Neural cell (in vitro differentiated cells): ENCODE data around the gene TCF25. TPM values are rescaled to one million over a fixed set of nuclear protein-coding genes. Genes with fewer than 3 reads are reported as not detected.

Experiments used
- H2AFZ ChIP-seq: fragments of 200-600, 300-800 bp; sonication (generic), shearing (Covaris generic); 2 replicates; pipeline ENCODE4 v1.6.0; 2014; ENCODE audit warnings: low read depth, mild to moderate bottlenecking, antibody characterized with exemption, low read length, moderate library complexity
- H3F3A ChIP-seq: fragments of 200-600 bp; shearing (Covaris generic); 2 replicates; pipeline ENCODE4 v1.6.1; 2016; ENCODE audit warnings: mild to moderate bottlenecking, moderate library complexity, mixed read lengths, antibody characterized with exemption, low read length; ENCODE audit not compliant: insufficient read depth, poor library complexity, severe bottlenecking
- H3K27ac ChIP-seq: fragments of 200-600, 300-800 bp; sonication (generic), shearing (Covaris generic); 2 replicates; pipeline ENCODE4 v1.5.1; 2014; ENCODE audit warnings: mild to moderate bottlenecking, low read length, moderate library complexity
- H3K27me3 ChIP-seq: fragments of 300-800, 200-600 bp; sonication (generic), shearing (Covaris generic); 2 replicates; pipeline ENCODE4 v1.6.0; 2014; ENCODE audit warnings: mild to moderate bottlenecking, low read depth, low read length, moderate library complexity; ENCODE audit not compliant: insufficient read depth
- H3K36me3 ChIP-seq: fragments of 300-800, 200-600 bp; sonication (generic), shearing (Covaris generic); 2 replicates; pipeline ENCODE4 v1.5.1; 2014; ENCODE audit warnings: mild to moderate bottlenecking, antibody characterized with exemption, low read length, moderate library complexity; ENCODE audit not compliant: insufficient read depth
- H3K4me2 ChIP-seq: fragments of 300-800, 200-600 bp; sonication (generic), shearing (Covaris generic); 2 replicates; pipeline ENCODE4 v1.6.0; 2014; ENCODE audit warnings: mild to moderate bottlenecking, low read length
- H3K4me3 ChIP-seq: fragments of 300-800, 200-600 bp; sonication (generic), shearing (Covaris generic); 2 replicates; pipeline ENCODE4 v1.5.1; 2014; ENCODE audit warnings: mild to moderate bottlenecking, low read length, moderate library complexity
- H3K79me2 ChIP-seq: fragments of 200-600 bp; shearing (Covaris generic); replicated peaks from 2 replicates; pipeline ENCODE4 v1.6.0; 2014; ENCODE audit warnings: mild to moderate bottlenecking, low read length, moderate library complexity; ENCODE audit not compliant: insufficient read depth
- H3K9ac ChIP-seq: fragments of 300-800, 200-600 bp; sonication (generic), shearing (Covaris generic); 2 replicates; pipeline ENCODE4 v1.6.1; 2016; ENCODE audit warnings: mild to moderate bottlenecking, low read length, mixed read lengths
- H3K9me2 ChIP-seq: fragments of 200-600 bp; shearing (Covaris generic); 2 replicates; pipeline ENCODE4 v1.6.1; 2016; ENCODE audit warnings: mild to moderate bottlenecking, low read length, mixed read lengths; ENCODE audit not compliant: insufficient read depth
- H3K9me3 ChIP-seq: fragments of 200-600, 300-800 bp; sonication (generic), shearing (Covaris generic); 2 replicates; pipeline ENCODE4 v1.6.1; 2016; ENCODE audit warnings: mild to moderate bottlenecking, mixed run types, low read length, moderate library complexity, mixed read lengths
- H4K20me1 ChIP-seq: fragments of 200-600 bp; shearing (Covaris generic); 2 replicates; pipeline ENCODE4 v1.6.1; 2016; ENCODE audit warnings: mild to moderate bottlenecking, mixed run types; ENCODE audit not compliant: insufficient read depth
- EP300 ChIP-seq: fragments of 450-650 bp; conservative IDR thresholded peaks from 2 replicates; pipeline ENCODE4 v1.6.1; 2014; ENCODE audit warnings: antibody characterized with exemption, mild to moderate bottlenecking, moderate library complexity; ENCODE audit not compliant: poor library complexity, severe bottlenecking
- EZH2 ChIP-seq: fragments of 200-600, 300-800 bp; shearing (Covaris generic), sonication (generic); IDR thresholded peaks from 2 replicates; pipeline ENCODE4 v1.6.1; 2014; ENCODE audit warnings: antibody characterized with exemption, low read length, borderline replicate concordance, mild to moderate bottlenecking; ENCODE audit not compliant: insufficient read depth, poor library complexity, severe bottlenecking
- MXI1 ChIP-seq: fragments of 450-650 bp; conservative IDR thresholded peaks from 2 replicates; pipeline ENCODE4 v1.6.1; 2014; ENCODE audit warnings: antibody characterized with exemption, mild to moderate bottlenecking; ENCODE audit not compliant: poor library complexity, severe bottlenecking
- POLR2AphosphoS5 ChIP-seq: IDR thresholded peaks from 2 replicates; pipeline ENCODE4 v1.6.1; 2012
- RAD21 ChIP-seq: fragments of 450-650 bp; conservative IDR thresholded peaks from 2 replicates; pipeline ENCODE4 v1.6.1; 2014; ENCODE audit warnings: antibody characterized with exemption, mild to moderate bottlenecking, moderate library complexity
- SMC3 ChIP-seq: fragments of 450-650 bp; conservative IDR thresholded peaks from 2 replicates; pipeline ENCODE4 v1.6.1; 2014; ENCODE audit warnings: antibody characterized with exemption, mild to moderate bottlenecking, moderate library complexity; ENCODE audit not compliant: poor library complexity
- TAF1 ChIP-seq: IDR thresholded peaks from 2 replicates; pipeline ENCODE4 v1.6.1; 2012; ENCODE audit warnings: low read depth
- polyA plus RNA-seq: library from polyadenylated mRNA; depleted of rRNA; stranded (reverse); fragments of >200 nt; gene quantifications from 2 replicates; pipeline ENCODE4 v1.2.3, GENCODE V29; 2014
- TF ChIP-seq, protein P1 (sequence below): fragments of 450-650 bp; IDR thresholded peaks from 2 replicates; pipeline ENCODE4 v1.5.1; 2014; ENCODE audit warnings: antibody characterized with exemption, mild to moderate bottlenecking, moderate library complexity; ENCODE audit not compliant: poor library complexity, severe bottlenecking
- TF ChIP-seq, protein P2 (sequence below): IDR thresholded peaks from 2 replicates; pipeline ENCODE4 v1.6.1; 2012; ENCODE audit warnings: borderline replicate concordance

The TCF25 gene
- polyA plus RNA-seq, 1 donor from 2014 or later: 200 TPM

DNA sequence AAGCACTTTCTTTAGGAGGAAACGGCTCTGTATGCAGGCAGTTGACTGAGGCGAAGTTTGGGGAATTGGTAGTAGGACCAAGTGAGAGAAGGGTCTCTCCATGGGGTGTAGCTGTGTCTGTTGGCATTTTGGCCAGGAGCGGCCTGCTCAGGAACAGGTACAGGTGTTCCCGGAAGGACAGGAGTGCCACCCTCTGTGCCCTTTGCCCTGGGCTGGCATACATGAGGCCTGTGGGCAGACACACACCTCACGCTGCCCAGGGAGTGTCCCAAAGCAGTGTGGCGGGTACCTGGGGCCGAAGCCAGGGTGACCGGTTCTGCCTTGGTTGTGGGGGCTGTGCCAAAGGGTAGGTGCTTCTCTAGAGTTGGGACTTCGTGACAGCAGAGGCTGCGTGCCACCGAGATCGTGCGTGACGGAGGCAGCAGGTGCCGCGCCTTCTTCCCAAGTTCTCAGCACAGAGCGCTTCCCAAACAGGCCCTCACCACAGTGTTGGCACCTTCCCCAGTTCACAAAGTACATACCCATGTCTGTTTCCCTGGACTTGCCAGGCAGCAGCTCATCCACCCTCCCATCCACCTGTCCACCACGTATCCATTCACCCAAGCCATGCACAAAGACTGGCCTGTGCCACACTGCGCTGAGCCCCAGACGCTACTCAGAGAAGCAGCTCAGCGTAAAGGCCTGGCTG lies 19.9 kb upstream of the TCF25 start:
- Histone ChIP-seq H3K27me3 (no peaks in the 10 kb centered on the region), H3K27ac (no peak overlapping the region), H3K9me3 (no peaks in the 10 kb centered on the region), H3F3A (no peaks in the 10 kb centered on the region), H4K20me1 (no peaks in the 10 kb centered on the region), H3K36me3 (no peaks in the 10 kb centered on the region), H3K9me2 (no peaks in the 10 kb centered on the region), H3K4me3 (no peak overlapping the region), H3K79me2 (no peaks in the 10 kb centered on the region), H3K4me2 (no peak overlapping the region), H3K9ac (no peak overlapping the region), H2AFZ (no peak overlapping the region)
- TF ChIP-seq TAF1: no peak
- no peak for TF ChIP-seq MXI1
- TF ChIP-seq RAD21: no peak
- no peak for TF ChIP-seq EP300

DNA sequence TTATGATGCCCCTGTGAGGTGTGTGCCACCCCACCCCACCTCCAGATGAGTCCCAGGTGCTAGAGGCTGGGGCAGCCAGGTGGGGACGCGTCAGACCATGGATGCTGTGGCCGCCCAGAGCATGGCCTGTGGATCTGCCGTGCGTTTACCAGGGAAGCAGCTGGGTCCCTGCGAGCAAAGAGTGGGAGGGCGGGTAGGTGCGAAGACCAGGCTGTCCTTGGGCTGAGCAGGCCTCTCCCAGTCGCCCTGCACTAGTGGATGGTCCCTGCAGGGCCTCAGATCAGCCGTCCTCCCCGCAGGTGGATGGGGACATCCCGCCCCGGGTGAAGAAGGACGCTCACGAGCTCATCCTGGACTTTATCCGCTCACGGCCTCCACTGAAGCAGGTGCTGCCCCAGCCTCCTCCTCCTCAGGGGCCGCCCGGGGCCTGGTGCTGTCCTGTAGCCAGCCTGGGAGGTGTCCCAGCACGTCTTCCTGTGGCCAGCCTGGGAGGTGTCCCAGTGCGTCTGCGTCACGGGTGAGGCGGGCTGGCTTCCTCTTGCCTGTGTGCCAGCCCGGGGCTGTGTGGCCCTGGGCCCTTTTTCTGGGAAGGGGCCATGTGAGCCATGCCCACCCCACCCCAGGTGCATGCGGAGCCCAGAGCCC lies 18.0 kb upstream of the TCF25 start:
- Histone ChIP-seq H3K4me2 (no peak overlapping the region), H2AFZ (no peak overlapping the region), H4K20me1 (no peaks in the 10 kb centered on the region), H3K27ac (no peak overlapping the region), H3F3A (no peaks in the 10 kb centered on the region), H3K27me3 (no peaks in the 10 kb centered on the region), H3K79me2 (no peaks in the 10 kb centered on the region), H3K9me3 (no peaks in the 10 kb centered on the region), H3K9me2 (no peaks in the 10 kb centered on the region), H3K36me3 (no peaks in the 10 kb centered on the region), H3K4me3 (no peak overlapping the region), H3K9ac (no peak overlapping the region)
- TF ChIP-seq, protein P1, sequence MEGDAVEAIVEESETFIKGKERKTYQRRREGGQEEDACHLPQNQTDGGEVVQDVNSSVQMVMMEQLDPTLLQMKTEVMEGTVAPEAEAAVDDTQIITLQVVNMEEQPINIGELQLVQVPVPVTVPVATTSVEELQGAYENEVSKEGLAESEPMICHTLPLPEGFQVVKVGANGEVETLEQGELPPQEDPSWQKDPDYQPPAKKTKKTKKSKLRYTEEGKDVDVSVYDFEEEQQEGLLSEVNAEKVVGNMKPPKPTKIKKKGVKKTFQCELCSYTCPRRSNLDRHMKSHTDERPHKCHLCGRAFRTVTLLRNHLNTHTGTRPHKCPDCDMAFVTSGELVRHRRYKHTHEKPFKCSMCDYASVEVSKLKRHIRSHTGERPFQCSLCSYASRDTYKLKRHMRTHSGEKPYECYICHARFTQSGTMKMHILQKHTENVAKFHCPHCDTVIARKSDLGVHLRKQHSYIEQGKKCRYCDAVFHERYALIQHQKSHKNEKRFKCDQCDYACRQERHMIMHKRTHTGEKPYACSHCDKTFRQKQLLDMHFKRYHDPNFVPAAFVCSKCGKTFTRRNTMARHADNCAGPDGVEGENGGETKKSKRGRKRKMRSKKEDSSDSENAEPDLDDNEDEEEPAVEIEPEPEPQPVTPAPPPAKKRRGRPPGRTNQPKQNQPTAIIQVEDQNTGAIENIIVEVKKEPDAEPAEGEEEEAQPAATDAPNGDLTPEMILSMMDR: no peak
- TF ChIP-seq RAD21 (no peak), EP300 (no peak), POLR2AphosphoS5 (no peak), SMC3 (no peak), EZH2 (no peak), TAF1 (no peak), MXI1 (no peak)
- TF ChIP-seq, protein P2, sequence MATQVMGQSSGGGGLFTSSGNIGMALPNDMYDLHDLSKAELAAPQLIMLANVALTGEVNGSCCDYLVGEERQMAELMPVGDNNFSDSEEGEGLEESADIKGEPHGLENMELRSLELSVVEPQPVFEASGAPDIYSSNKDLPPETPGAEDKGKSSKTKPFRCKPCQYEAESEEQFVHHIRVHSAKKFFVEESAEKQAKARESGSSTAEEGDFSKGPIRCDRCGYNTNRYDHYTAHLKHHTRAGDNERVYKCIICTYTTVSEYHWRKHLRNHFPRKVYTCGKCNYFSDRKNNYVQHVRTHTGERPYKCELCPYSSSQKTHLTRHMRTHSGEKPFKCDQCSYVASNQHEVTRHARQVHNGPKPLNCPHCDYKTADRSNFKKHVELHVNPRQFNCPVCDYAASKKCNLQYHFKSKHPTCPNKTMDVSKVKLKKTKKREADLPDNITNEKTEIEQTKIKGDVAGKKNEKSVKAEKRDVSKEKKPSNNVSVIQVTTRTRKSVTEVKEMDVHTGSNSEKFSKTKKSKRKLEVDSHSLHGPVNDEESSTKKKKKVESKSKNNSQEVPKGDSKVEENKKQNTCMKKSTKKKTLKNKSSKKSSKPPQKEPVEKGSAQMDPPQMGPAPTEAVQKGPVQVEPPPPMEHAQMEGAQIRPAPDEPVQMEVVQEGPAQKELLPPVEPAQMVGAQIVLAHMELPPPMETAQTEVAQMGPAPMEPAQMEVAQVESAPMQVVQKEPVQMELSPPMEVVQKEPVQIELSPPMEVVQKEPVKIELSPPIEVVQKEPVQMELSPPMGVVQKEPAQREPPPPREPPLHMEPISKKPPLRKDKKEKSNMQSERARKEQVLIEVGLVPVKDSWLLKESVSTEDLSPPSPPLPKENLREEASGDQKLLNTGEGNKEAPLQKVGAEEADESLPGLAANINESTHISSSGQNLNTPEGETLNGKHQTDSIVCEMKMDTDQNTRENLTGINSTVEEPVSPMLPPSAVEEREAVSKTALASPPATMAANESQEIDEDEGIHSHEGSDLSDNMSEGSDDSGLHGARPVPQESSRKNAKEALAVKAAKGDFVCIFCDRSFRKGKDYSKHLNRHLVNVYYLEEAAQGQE: no peak
